Left colon (tissue), 2 donors: ENCODE results near the gene DNAJC18. TPM values are rescaled to one million over a fixed set of nuclear protein-coding genes. Genes with fewer than 3 reads are reported as not detected.
A peak's percentile ranks its signal among the peaks of the same experiment; 100 is the strongest.
"Not testable (repeated sequence)": the region's sequence is repeated elsewhere in the genome, so short reads cannot be mapped to it uniquely, and the experiment has no call there.

Experiments used
- ATAC-seq: fragments of 200-7000 bp; cut with Tn5 transposase; one replicate; pipeline ENCODE4 v1.9.1; 2020; ENCODE audit warnings: mild to moderate bottlenecking, moderate library complexity
- DNase-seq, 2 donors: peaks; one replicate each; pipeline ENCODE4 v3.0.0-alpha.2; 2020
- intact Hi-C, 2 donors: fragments of 100-400 bp; cut with DNase I in 1 of 2; cut with micrococcal nuclease in 1 of 2; formaldehyde crosslinking; loops; one replicate each; pipeline versions ENCODE4 v1.11.2 to v1.14.0; 2022; cut with DNase I, micrococcal nuclease
- total RNA-seq, 2 donors: library from RNA; stranded (reverse); fragmentation: NEBNext Ultra II Directional; extraction: Animal tissue kit (Norgen Biotek cat#: 25700); gene quantifications; one replicate each; pipeline ENCODE4 v1.2.1, GENCODE V29; 2021
- donor health status: DM: no; HTN: no; CAD: no.
- donor health status: DM: yes; HTN: yes; CAD: no.

Gene DNAJC18
- total RNA-seq, 2 donors from 2014 or later = 2.4 to 4.6 TPM

GRCh38 chr5:139394123-139394653 lies 45.1 kb downstream of the DNAJC18 start:
- intact Hi-C loops = no loop called here
- no peak for ATAC-seq
- no peak for DNase-seq

GRCh38 chr5:139393497-139394122 lies 45.7 kb downstream of the DNAJC18 start:
- ATAC-seq (no peak), DNase-seq (no peak)
- intact Hi-C loops = no loop called here

GRCh38 chr5:139392678-139393496 lies 46.4 kb downstream of the DNAJC18 start:
- DNase-seq (peak; percentile 75 to 88), ATAC-seq (peak; percentile 64)
- intact Hi-C loops = no loop called here

- ATAC-seq (peak; percentile 44), DNase-seq (no peak)
- intact Hi-C loops = no loop called here
Measured at GRCh38 chr5:139392324-139392677, 47.0 kb downstream of the DNAJC18 start.

- ATAC-seq = peak; percentile 54
- DNase-seq = peak; percentile 65 to 82
- intact Hi-C loops = no loop called here
Measured at GRCh38 chr5:139391570-139392323, 47.6 kb downstream of the DNAJC18 start.

GRCh38 chr5:139390639-139391569 lies 48.4 kb downstream of the DNAJC18 start:
- intact Hi-C loops = no loop called here
- no peak for ATAC-seq
- no peak for DNase-seq

GRCh38 chr5:139389701-139390638 lies 49.4 kb downstream of the DNAJC18 start, which contains the start of gene MZB1:
Gene MZB1 (minus strand): TSS chr5:139389913. CDS start chr5:139389856, 57 bp downstream.
- no peak for ATAC-seq
- intact Hi-C loops = no loop called here
- peak in 1 of 2 donors; percentile 68 for DNase-seq

- DNase-seq (peak; percentile 85 to 91), ATAC-seq (peak; percentile 64)
- intact Hi-C loops = no loop called here
Measured at GRCh38 chr5:139388198-139388821, 51.0 kb downstream of the DNAJC18 start.

GRCh38 chr5:139387611-139388197 lies 51.6 kb downstream of the DNAJC18 start:
- ATAC-seq (no peak), DNase-seq (no peak)
- intact Hi-C loops = no loop called here

- ATAC-seq, intact Hi-C loops, DNase-seq: not testable (repeated sequence)
Measured at GRCh38 chr5:139386956-139387355, 52.4 kb downstream of the DNAJC18 start.

GRCh38 chr5:139386050-139386438 lies 53.3 kb downstream of the DNAJC18 start:
- no peak for DNase-seq
- no peak for ATAC-seq
- intact Hi-C loops = no loop called here

- intact Hi-C loops = no loop called here
- no peak for DNase-seq
- peak; percentile 34 for ATAC-seq
Measured at GRCh38 chr5:139385061-139386049, 54.0 kb downstream of the DNAJC18 start.

- intact Hi-C loops = no loop called here
- no peak for DNase-seq
- no peak for ATAC-seq
Measured at GRCh38 chr5:139384591-139385051, 54.7 kb downstream of the DNAJC18 start.

GRCh38 chr5:139383993-139384590 lies 55.2 kb downstream of the DNAJC18 start:
- intact Hi-C loops = no loop called here
- no peak for ATAC-seq

More at GRCh38 chr5:139383993-139384590, 55.2 kb downstream of the DNAJC18 start:
- no peak for DNase-seq
